ENCODE data around the gene HHIPL1. TPM values are rescaled to one million over a fixed set of nuclear protein-coding genes. Genes with fewer than 3 reads are reported as not detected.
A peak's percentile ranks its signal among the peaks of the same experiment; 100 is the strongest.
"Not testable (repeated sequence)": the region's sequence is repeated elsewhere in the genome, so short reads cannot be mapped to it uniquely, and the experiment has no call there.

Gene HHIPL1
- total RNA-seq, 1 experiment from 2014 or later, result 2.5 TPM

DNA sequence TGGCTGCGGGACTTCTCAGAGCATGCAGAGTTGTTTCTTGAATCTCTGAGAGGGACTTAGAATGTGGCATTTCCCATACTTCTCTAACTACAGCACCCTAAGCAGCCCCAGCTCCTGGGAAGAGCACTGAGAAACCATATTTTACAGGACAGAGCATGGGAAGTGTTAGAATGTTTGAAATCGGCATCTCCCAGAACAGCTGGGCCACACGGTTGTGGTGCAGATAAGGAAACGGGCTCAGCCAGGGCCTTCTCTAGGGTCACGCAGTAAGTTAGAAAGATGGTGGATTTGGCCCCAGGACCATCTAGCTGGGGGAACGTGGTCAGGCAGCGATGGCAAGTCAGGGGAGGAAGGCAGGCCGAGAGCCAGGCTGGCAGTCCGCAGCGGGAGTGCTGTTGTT, 10.5 kb upstream of the HHIPL1 start:
- DNase-seq (ENCODE audit: low read depth), result no peak

GRCh38 chr14:99635116-99635515, 9.8 kb upstream of the HHIPL1 start:
- DNase-seq (ENCODE audit: low read depth), result no peak

DNA sequence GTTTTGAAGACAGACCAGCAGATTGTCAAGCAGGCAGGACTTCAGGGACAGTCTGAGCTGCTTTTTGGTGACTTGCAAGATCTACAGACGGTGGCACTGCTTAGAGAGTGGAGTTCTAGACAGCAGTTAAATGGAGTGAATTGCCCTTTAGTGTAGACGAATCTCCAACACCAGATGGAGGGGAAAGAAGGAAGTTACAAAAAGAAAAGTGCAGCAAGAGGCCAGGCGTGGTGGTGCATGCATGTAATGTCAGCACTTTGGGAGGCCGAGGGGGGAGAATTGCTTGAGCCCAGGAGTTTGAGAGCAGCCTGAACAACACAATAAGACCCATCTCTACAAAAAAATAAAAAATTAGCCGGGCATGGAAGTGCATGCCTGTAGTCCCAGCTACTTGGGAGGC, 8.4 kb upstream of the HHIPL1 start:
- DNase-seq (ENCODE audit: low read depth), result no peak

DNA sequence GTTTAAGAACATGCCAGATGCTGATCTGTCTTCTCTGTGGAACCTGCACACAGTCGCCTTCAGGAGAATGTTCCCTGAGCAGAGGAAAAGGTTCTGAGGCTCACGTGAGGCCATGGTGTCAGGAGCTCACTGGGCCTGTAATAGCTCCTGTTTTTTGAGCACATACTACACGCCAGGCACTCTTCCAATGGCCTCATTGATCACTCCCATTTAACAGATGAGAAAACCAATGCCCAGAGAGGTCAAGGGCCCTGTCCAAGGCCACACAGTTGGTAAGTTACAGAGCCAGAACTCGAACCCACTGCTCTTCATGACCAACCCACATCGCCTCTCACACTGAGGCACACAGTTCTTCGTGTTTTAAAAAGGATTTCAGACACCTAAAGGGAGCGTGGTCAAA, 7.3 kb upstream of the HHIPL1 start:
- DNase-seq (ENCODE audit: low read depth), result no peak

GRCh38 chr14:99642771-99643170, 2.2 kb upstream of the HHIPL1 start:
- not testable (repeated sequence) for DNase-seq (ENCODE audit: low read depth)

DNA sequence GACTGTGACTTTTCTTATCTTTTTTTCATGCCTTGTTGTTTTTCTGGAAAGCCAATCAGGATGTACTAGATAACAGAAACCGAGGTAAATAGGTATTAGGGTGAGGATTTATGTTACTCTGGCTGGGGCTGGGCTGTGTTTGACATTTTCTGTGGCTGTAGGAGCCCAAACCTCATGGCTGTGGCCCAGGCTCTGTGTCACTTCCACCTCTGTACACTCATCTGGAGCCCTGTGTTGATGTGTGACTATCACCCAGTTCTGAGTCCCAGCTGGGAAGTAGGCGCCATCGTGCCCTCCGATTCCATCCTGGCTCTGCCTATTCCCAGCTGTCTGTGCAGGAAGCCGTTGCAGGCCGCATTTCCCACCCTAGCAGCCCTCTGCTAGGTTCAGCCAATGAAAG, 1.6 kb upstream of the HHIPL1 start:
- DNase-seq (ENCODE audit: low read depth), result no peak

GRCh38 chr14:99644035-99644587, 818 bp upstream of the HHIPL1 start:
- DNase-seq (ENCODE audit: low read depth), result no peak

DNA sequence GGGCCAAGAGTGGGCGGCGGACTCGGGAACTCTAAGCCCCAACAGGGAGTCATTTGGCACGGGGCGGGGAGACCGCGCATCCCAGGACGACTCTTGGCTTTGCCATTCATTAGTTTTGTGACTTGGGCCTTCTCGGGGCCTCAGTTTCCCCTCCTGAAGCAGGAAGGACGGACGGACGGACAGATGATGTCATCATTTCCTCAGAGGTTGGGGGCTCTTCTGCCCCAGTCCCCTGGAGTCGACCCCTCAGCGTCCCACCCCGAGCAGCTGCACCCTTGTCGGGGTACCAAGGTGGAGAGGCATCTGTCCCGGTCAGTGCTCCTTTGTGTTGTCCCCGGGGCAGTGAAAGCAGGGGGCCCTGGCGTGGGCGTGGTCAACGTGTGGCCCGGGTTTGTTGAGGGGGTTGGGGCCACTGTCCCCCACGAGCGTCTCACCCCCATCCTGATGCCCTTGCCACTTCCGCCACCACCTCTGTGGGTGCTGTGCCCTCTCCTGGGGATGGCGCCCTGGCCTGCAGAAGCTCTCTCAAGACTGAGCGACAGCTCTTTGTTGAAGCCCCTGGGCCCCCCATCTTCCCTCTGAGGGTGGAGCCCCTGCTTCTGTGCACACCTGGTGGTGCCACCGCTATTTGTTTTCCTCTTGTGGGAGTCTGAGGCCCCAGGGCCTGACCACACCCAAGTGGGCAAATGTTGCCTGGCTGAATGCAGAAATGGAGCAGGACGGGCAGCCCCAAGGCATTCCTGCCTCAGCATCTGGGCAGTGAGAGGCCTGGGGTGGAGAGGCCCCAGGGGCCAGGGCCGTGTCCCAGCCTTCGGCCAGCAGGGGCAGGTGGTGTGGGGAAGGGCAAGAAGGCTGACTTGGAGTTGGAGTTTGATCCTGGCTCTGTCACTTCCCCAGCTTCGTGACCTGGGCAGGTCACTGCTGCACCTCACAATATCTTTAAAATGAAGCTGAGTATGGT, 896 bp downstream of the HHIPL1 start:
- DNase-seq (ENCODE audit: low read depth), result no peak

GRCh38 chr14:99647411-99647810, 2.5 kb downstream of the HHIPL1 start:
- no peak for DNase-seq (ENCODE audit: low read depth)

DNA sequence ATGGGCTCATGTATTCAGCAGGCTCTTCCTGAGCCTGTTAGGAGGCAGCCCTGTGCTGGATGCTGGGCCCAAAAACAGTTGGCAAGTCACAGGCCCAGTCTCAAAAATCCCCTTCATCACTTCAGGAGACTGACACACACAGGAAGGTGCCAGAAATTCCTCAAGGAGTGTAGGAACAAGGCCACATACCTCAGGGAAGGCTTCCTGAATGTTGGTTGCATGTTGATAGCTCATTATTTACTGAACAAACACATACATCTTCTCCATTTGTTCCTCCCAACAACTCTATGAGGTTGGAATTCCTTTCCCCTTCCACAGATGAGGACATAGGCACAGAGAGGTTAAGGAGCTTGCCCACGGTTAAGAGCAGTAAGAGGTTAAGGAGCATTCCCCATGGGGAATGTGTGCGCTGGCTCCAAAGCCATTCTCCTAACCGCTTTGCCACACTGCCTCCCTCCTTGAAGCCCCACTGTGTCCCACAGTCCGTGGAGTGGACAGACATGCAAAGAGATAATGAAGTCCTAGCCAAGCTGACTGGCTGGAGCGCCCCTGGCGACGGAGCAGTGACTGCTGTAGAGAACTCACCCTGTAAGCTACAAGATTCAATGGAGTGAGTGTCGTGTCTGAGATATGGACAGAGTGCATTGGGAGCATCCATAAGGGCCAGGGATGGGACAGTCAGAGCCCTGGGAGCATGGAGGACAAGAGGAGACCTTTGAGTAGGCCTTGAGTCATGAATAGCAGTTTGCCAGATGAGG, 3.3 kb downstream of the HHIPL1 start:
- DNase-seq (ENCODE audit: low read depth), result no peak

DNA sequence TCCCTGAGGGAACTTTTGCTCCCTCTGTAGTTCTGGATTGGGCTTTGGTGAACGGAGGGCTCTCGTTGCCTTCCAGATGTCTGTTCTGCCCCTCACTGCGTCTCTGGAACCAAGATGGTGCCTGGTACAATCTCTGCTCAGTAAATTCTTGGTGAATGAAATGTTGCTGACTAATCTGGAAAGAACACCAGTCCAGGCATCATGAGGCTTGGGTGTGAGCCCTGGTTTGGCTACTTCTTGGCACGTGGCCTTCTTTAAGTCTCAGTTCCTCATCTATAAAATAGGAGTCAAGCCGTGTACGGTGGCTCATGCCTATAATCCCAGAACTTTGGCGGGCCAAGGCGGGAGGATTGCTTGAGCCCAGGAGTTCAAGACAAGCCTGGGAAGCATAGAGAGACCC, 4.3 kb downstream of the HHIPL1 start:
- DNase-seq (ENCODE audit: low read depth), result peak; percentile 41

DNA sequence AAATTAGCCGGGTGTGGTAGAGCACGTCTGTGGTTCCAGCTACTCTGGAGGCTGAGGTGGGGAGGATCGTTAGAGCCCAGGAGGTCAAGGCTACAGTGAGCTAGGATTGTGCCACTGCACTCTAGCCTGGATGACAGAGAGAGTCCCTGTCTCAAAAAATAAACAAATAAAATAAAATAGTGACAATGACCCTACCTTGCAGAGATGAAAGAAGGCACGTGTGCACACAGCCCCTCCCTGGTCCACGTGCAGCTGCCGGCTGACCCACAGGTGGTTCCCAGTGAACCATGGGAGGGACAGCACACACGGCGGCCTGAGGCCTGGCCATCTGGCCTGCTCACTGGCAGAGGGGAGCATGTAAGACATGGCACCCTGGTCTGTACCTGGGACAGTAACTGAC, 4.7 kb downstream of the HHIPL1 start:
- DNase-seq (ENCODE audit: low read depth), result no peak

DNA sequence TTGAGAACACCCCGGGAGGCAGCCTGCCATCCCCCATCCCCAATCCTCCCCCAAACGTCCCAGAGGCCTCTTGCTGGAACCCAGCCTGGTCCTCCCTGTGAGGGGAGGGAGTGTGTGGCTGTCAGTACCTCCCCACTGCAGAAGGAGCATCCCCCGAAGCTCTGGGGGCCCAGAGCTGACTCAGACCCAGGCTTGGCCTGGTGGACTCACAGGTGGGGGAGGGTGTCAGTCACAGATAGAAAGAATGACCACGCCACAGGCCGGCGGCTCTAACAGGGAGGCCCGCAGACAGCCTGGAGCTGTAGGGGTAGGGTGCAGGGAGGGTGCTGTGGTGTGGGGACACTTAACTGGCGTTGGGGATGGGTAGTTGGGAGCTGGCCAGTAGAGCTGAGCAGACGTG, 5.3 kb downstream of the HHIPL1 start:
- DNase-seq (ENCODE audit: low read depth), result no peak

GRCh38 chr14:99651953-99652746, 7.2 kb downstream of the HHIPL1 start:
- DNase-seq (ENCODE audit: low read depth), result no peak

DNA sequence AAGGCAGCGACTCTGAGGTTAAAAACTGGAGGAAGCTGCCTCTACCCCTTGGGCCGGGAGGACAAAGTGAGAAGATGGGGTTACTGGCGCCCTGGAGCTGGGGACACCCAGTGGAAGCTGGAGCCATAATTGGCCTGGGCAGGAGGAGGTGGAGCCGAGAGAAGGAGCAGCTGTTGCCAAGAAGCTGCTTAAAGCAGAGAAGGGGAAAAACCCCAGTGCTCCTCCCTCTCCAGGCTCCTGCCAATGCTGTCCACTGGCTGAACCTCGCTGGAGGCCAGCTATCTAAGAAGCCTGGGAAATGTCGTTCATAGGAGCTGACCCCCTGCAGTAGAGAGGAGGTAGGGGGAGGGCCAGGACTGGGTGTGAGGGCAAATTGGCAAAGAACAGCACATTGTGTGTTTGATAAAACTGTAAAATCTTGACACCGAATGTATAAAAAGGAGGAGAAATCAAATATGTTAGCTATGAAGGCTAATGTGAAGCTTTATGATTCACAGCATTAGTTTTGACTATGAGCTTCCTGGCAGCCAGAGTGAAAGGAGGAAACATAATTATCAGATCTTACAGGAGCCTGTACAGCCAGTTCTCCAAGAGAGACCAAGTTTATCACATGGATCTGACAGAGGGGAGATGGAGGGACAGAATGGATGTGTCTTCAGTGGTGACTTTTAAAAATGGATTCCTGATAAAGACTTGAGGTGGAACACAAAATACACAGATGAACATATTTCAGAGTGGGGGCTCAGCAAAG, 9.5 kb downstream of the HHIPL1 start:
- DNase-seq (ENCODE audit: low read depth), result peak; percentile 73

DNA sequence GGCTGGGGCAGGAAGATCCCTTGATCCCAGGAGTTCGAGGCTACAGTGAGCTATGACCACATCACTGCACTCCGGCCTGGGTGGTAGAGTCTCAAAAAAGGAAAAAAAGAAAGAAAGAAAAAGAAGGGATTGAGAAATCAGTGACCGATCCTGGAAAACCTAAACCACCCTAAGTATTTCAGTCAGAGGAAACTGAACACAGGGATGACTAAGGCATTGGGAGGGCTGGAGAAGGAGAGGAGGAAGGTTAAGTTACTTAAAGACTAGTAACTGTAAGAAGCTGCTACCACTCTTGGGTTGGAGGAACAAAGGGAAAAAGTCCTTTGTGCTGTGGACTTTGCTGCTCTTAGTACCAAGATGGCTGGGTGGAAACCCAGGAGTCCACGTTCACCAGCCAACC, 10.6 kb downstream of the HHIPL1 start:
- no peak for DNase-seq (ENCODE audit: low read depth)

- DNase-seq (ENCODE audit: low read depth), result no peak
Measured at GRCh38 chr14:99656171-99656570, 11.2 kb downstream of the HHIPL1 start.

DNA sequence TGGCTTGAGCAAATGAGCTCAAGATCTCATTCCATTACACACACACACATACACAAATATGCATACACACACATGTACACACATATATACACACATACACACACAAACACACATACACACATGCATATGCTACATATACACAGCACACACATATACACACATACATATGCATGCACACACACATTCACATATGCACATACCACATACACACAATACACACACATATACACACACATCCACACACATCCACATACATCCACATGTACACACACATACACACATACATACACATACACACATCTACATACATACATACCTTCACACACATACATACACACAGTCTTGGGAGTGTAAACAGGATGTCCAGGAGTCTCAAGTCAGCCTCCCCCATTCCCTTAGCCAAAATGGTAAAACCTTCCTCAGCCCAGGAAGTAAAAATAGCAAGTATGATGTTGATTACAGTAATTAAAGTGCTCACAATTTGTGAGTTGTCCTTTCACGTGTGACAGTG, 12.8 kb downstream of the HHIPL1 start:
- no peak for DNase-seq (ENCODE audit: low read depth)

GRCh38 chr14:99658218-99658845, 13.4 kb downstream of the HHIPL1 start:
- no peak for DNase-seq (ENCODE audit: low read depth)

DNA sequence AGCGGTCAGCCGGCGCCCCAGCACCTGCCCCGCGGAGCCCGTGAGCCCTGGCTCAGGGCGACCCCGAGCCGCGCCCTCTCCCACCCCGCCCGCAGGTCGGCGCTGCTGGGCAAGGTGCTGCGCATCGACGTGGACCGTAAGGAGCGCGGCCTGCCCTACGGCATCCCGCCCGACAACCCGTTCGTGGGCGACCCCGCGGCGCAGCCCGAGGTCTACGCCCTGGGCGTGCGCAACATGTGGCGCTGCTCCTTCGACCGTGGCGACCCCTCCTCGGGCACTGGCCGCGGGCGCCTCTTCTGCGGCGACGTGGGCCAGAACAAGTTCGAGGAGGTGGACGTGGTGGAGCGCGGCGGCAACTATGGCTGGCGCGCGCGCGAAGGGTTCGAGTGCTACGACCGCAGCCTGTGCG, 14.4 kb downstream of the HHIPL1 start:
- no peak for DNase-seq (ENCODE audit: low read depth)

All from Daoy (cell line).